ENCODE data around the gene YDJC.

The YDJC gene

GRCh38 chr22:21634844-21635243, 5.0 kb upstream of the YDJC start:
- H3K27ac ChIP-seq, result no peak overlapping the region
- TF ChIP-seq CTCF (conservative IDR thresholded peaks at IDR 0.05) (no peak), ZFX (IDR thresholded peaks at IDR 0.05) (no peak)

GRCh38 chr22:21634081-21634480, 4.3 kb upstream of the YDJC start:
- H3K27ac ChIP-seq, result no peak overlapping the region
- TF ChIP-seq CTCF (conservative IDR thresholded peaks at IDR 0.05) (no peak), ZFX (IDR thresholded peaks at IDR 0.05) (no peak)

- no peak overlapping the region for H3K27ac ChIP-seq
- TF ChIP-seq ZFX (IDR thresholded peaks at IDR 0.05) (no peak), CTCF (conservative IDR thresholded peaks at IDR 0.05) (no peak)
These were observed 3.7 kb upstream of the YDJC start for GRCh38 chr22:21633481-21633880.

- TF ChIP-seq CTCF (conservative IDR thresholded peaks at IDR 0.05) (no peak), ZFX (IDR thresholded peaks at IDR 0.05) (no peak)
- no peak overlapping the region for H3K27ac ChIP-seq
These were observed 3.1 kb upstream of the YDJC start for GRCh38 chr22:21632931-21633330.

- no peak within 1 kb of the TSS for H3K27ac ChIP-seq
- TF ChIP-seq ZFX (IDR thresholded peaks at IDR 0.05) (no peak), CTCF (conservative IDR thresholded peaks at IDR 0.05) (no peak)
These were observed 2.5 kb upstream of the YDJC start, which contains the start of gene CCDC116 for GRCh38 chr22:21632237-21632895. Gene CCDC116, plus strand, starts transcription at chr22:21632760. Its CDS starts 422 bp downstream, at chr22:21633182.

GRCh38 chr22:21631025-21631424, 1.2 kb upstream of the YDJC start:
- TF ChIP-seq ZFX (IDR thresholded peaks at IDR 0.05), result no peak
- TF ChIP-seq CTCF (conservative IDR thresholded peaks at IDR 0.05), result no peak
- 0 out of 2 replicates have a peak overlapping the region, but pooled peaks have one; percentile 8 for H3K27ac ChIP-seq

- peak overlapping the region; percentile 99 for H3K27ac ChIP-seq
- TF ChIP-seq ZFX (IDR thresholded peaks at IDR 0.05) (peak; percentile 79; the same call in 1 of the 2 replicates), CTCF (conservative IDR thresholded peaks at IDR 0.05) (no peak)
These were observed 1.2 kb downstream of the YDJC start for GRCh38 chr22:21628386-21629254.

All from C4-2B (cell line).